ENCODE results near the gene CASP1. TPM values are rescaled to one million over a fixed set of nuclear protein-coding genes. Genes with fewer than 3 reads are reported as not detected.

CASP1 gene
- total RNA-seq, 1 donor from 2014 or later: not detected

DNA sequence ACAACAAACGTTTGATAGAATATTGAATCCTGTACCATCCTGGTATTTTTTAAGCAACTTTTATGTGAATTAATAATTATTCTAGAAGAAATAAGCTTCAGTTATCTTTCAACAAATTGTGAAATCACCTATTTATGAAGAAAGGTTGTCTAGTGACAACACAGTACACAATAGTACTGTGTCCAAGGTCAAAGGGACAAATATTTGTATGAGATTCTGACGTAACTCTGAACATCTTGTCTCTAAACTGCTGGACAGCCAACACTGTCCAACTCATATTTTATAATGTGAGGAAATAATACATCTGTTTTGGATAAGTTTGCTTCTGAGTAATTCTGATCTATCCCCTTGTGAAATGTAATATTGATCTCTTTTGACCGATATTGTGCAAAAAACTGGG, 30.9 kb downstream of the CASP1 start:
- Mint-ChIP-seq H3K27me3 (ENCODE audit: unreplicated experiment) (no peaks in the 10 kb centered on the region), H3K4me3 (ENCODE audit: unreplicated experiment) (no peak overlapping the region), H3K9me3 (ENCODE audit: unreplicated experiment) (no peaks in the 10 kb centered on the region), H3K36me3 (ENCODE audit: low read depth, unreplicated experiment) (no peaks in the 10 kb centered on the region), H3K27ac (ENCODE audit: unreplicated experiment) (no peak overlapping the region), H3K4me1 (ENCODE audit: unreplicated experiment) (peaks cover 2% of the 10 kb centered on the region)
- DNase-seq (ENCODE audit: low spot score): no peak
- TF ChIP-seq, protein P1, sequence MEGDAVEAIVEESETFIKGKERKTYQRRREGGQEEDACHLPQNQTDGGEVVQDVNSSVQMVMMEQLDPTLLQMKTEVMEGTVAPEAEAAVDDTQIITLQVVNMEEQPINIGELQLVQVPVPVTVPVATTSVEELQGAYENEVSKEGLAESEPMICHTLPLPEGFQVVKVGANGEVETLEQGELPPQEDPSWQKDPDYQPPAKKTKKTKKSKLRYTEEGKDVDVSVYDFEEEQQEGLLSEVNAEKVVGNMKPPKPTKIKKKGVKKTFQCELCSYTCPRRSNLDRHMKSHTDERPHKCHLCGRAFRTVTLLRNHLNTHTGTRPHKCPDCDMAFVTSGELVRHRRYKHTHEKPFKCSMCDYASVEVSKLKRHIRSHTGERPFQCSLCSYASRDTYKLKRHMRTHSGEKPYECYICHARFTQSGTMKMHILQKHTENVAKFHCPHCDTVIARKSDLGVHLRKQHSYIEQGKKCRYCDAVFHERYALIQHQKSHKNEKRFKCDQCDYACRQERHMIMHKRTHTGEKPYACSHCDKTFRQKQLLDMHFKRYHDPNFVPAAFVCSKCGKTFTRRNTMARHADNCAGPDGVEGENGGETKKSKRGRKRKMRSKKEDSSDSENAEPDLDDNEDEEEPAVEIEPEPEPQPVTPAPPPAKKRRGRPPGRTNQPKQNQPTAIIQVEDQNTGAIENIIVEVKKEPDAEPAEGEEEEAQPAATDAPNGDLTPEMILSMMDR (IDR thresholded peaks at IDR 0.05; ENCODE audit: unreplicated experiment): no peak

DNA sequence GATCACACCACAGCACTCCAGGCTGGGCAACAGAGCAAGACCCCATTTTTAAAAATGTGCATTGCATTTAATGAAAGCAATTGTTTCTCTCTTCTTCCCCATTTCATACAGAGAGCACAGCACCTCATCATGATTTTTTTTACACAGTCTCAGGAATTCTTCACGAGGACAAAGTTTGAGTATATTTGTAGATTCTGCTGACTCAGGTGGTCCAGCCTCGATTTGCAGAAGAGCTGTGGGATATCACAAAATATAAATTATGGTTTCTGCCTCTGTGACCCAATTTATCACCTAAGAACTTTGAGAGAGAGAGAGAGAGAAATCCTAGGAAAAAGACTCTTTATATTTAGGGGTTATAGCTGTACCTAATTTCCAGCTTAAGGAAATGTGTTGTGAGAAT, 31.8 kb downstream of the CASP1 start:
- H3K36me3 Mint-ChIP-seq (ENCODE audit: low read depth, unreplicated experiment): no peaks in the 10 kb centered on the region
- no peak overlapping the region for H3K27ac Mint-ChIP-seq (ENCODE audit: unreplicated experiment)
- no peak for DNase-seq (ENCODE audit: low spot score)
- H3K27me3 Mint-ChIP-seq (ENCODE audit: unreplicated experiment): no peaks in the 10 kb centered on the region
- TF ChIP-seq, protein P1 (IDR thresholded peaks at IDR 0.05; ENCODE audit: unreplicated experiment): no peak
- H3K4me1 Mint-ChIP-seq (ENCODE audit: unreplicated experiment): no peaks in the 10 kb centered on the region
- H3K4me3 Mint-ChIP-seq (ENCODE audit: unreplicated experiment): no peak overlapping the region
- H3K9me3 Mint-ChIP-seq (ENCODE audit: unreplicated experiment): no peaks in the 10 kb centered on the region

DNA sequence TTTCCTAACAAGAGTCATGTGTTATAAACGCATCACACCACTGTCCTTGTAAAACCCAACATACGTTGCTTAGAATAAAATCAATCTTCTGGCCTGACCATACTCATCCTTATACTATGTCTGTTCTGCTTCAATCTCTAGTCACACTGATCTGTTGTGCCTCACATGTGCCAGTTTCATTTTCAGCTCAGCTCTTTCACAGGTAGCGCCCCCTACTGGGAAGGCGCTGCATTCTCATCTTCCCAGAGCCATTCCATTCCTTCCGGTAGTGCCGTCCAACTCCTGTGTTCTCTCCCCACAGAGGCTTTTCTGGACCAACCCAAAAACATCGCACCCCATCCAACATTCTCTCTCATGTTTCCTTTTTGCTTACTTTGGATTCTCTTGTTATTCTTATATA, 34.1 kb downstream of the CASP1 start:
- H3K36me3 Mint-ChIP-seq (ENCODE audit: low read depth, unreplicated experiment): no peaks in the 10 kb centered on the region
- no peaks in the 10 kb centered on the region for H3K4me1 Mint-ChIP-seq (ENCODE audit: unreplicated experiment)
- peak; percentile 11 for DNase-seq (ENCODE audit: low spot score)

DNA sequence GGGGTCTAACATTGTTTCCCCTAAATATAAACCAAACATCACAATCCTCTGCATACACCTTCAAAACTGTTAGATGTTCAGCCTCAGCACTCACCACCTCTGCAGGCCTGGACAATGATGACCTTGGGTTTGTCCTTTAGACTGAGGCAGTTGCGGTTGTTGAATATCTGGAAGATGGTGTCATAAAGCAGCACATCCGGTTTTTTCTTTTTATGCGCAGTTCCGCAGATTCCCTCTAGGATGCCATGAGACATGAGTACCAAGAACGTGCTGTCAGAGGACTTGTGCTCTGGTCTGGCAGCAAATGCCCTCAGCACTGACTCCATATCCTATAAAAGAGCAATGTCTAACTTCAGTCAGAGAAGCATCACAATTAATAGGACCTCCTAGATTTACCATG, 34.8 kb downstream of the CASP1 start:
- Mint-ChIP-seq H3K27ac (ENCODE audit: unreplicated experiment) (no peak overlapping the region), H3K4me3 (ENCODE audit: unreplicated experiment) (no peak overlapping the region), H3K27me3 (ENCODE audit: unreplicated experiment) (no peaks in the 10 kb centered on the region), H3K9me3 (ENCODE audit: unreplicated experiment) (no peaks in the 10 kb centered on the region), H3K36me3 (ENCODE audit: low read depth, unreplicated experiment) (no peaks in the 10 kb centered on the region), H3K4me1 (ENCODE audit: unreplicated experiment) (no peaks in the 10 kb centered on the region)
- TF ChIP-seq, protein P1 (IDR thresholded peaks at IDR 0.05; ENCODE audit: unreplicated experiment): no peak
- peak; percentile 8 for DNase-seq (ENCODE audit: low spot score)

More for the DNA sequence above, 34.1 kb downstream of the CASP1 start:
- no peaks in the 10 kb centered on the region for H3K9me3 Mint-ChIP-seq (ENCODE audit: unreplicated experiment)
- H3K4me3 Mint-ChIP-seq (ENCODE audit: unreplicated experiment): no peak overlapping the region
- H3K27me3 Mint-ChIP-seq (ENCODE audit: unreplicated experiment): no peaks in the 10 kb centered on the region
- no peak overlapping the region for H3K27ac Mint-ChIP-seq (ENCODE audit: unreplicated experiment)
- TF ChIP-seq, protein P1 (IDR thresholded peaks at IDR 0.05; ENCODE audit: unreplicated experiment): peak; percentile 41

DNA sequence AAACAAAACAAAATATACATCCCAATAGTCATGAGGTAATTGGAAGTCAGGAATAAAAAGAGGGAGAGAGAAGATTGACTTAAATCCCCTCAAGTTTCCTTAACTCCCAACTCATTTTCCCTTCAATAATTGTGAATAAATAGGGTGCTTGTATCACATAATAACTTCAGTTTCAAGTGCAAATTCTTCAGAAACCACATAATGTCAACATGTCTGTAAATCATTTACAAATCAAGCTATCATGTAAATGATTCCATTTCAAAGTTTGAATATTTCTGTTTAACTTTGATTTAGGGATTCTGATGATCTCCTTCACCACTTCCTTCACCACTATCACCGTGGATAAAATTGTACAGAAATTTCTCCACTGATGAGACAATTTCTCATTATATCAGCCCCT, 35.2 kb downstream of the CASP1 start:
- TF ChIP-seq, protein P1 (IDR thresholded peaks at IDR 0.05; ENCODE audit: unreplicated experiment): no peak
- Mint-ChIP-seq H3K4me3 (ENCODE audit: unreplicated experiment) (no peak overlapping the region), H3K9me3 (ENCODE audit: unreplicated experiment) (no peaks in the 10 kb centered on the region), H3K4me1 (ENCODE audit: unreplicated experiment) (no peaks in the 10 kb centered on the region), H3K36me3 (ENCODE audit: low read depth, unreplicated experiment) (no peaks in the 10 kb centered on the region), H3K27me3 (ENCODE audit: unreplicated experiment) (no peaks in the 10 kb centered on the region), H3K27ac (ENCODE audit: unreplicated experiment) (no peak overlapping the region)
- no peak for DNase-seq (ENCODE audit: low spot score)

Measured in endothelial cell (in vitro differentiated cells).